Measurements from ENCODE around the gene IQCH. TPM values are rescaled to one million over a fixed set of nuclear protein-coding genes. Genes with fewer than 3 reads are reported as not detected.

Gene IQCH
- total and polyA plus RNA-seq, 9 of the 15 experiments (the other 6 are each of a cell fraction or from before 2014, with no cell fraction given): 1.8 to 3.9 (median 2.7) TPM

DNA sequence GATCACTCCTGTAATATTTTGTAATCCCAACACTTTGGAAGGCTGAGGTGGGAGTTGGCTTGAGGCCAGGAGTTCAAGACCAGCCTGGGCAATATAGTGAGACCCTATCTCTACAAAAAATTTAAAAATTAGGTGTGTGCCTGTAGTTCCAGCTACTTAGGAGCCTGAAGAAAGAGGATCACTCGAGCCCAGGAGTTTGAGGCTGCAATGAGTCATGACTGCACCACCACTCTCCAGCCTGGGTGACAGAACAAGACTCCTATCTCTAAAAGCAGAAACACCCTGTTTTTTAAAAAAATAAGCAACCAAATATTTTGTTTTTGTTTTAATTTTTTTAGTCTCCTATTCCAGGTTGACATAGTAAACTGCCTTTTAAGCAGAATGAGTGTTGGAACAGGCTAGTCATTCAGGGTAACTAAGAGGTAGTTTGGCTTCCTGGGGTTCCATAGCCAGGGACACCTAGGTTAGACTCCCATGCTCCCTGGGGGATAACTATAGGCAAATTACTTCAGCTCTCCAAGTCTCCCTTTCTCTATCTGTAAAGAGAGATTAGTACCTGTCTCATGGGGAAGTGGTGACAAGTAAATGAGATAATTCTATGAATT, 151.8 kb downstream of the IQCH start (continued):
- TF ChIP-seq PHB (CRISPR knock-in tag; IDR thresholded peaks at IDR 0.05): no peak

DNA sequence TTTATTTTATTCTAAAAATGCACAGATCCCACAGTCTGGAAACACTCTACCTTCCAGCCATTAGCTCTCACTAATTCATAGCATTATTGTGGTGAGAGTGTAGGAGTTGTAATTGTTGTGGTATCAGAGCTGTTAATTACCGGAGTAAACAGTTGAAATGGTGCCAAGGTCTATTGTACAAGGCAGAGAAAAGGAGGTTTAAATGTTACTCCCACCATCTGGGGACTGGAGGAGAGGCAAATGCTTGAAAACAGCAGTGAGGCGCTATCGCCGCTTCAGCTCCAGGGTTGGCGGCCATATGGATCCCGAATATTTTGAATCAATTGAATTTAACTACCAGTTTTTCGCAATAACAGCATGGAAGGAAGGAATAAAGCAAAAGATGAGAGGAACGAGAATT, 153.2 kb downstream of the IQCH start:
- no peaks in the 10 kb centered on the region for H4K20me1 ChIP-seq (replicated peaks; ENCODE audit: control insufficient read depth, insufficient read depth, low read length)
- TF ChIP-seq NFE2 (IDR thresholded peaks at IDR 0.05; ENCODE audit: low read depth): no peak
- TF ChIP-seq, protein P1, sequence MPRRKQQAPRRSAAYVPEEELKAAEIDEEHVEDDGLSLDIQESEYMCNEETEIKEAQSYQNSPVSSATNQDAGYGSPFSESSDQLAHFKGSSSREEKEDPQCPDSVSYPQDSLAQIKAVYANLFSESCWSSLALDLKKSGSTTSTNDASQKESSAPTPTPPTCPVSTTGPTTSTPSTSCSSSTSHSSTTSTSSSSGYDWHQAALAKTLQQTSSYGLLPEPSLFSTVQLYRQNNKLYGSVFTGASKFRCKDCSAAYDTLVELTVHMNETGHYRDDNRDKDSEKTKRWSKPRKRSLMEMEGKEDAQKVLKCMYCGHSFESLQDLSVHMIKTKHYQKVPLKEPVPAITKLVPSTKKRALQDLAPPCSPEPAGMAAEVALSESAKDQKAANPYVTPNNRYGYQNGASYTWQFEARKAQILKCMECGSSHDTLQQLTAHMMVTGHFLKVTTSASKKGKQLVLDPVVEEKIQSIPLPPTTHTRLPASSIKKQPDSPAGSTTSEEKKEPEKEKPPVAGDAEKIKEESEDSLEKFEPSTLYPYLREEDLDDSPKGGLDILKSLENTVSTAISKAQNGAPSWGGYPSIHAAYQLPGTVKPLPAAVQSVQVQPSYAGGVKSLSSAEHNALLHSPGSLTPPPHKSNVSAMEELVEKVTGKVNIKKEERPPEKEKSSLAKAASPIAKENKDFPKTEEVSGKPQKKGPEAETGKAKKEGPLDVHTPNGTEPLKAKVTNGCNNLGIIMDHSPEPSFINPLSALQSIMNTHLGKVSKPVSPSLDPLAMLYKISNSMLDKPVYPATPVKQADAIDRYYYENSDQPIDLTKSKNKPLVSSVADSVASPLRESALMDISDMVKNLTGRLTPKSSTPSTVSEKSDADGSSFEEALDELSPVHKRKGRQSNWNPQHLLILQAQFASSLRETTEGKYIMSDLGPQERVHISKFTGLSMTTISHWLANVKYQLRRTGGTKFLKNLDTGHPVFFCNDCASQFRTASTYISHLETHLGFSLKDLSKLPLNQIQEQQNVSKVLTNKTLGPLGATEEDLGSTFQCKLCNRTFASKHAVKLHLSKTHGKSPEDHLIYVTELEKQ (CRISPR knock-in tag; IDR thresholded peaks at IDR 0.05): no peak
- 0 out of 2 replicates have a peak, but pooled peaks have one; percentile 35 for TF ChIP-seq SOX6 (IDR thresholded peaks at IDR 0.05)
- TF ChIP-seq, protein P2, sequence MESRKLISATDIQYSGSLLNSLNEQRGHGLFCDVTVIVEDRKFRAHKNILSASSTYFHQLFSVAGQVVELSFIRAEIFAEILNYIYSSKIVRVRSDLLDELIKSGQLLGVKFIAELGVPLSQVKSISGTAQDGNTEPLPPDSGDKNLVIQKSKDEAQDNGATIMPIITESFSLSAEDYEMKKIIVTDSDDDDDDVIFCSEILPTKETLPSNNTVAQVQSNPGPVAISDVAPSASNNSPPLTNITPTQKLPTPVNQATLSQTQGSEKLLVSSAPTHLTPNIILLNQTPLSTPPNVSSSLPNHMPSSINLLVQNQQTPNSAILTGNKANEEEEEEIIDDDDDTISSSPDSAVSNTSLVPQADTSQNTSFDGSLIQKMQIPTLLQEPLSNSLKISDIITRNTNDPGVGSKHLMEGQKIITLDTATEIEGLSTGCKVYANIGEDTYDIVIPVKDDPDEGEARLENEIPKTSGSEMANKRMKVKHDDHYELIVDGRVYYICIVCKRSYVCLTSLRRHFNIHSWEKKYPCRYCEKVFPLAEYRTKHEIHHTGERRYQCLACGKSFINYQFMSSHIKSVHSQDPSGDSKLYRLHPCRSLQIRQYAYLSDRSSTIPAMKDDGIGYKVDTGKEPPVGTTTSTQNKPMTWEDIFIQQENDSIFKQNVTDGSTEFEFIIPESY (CRISPR knock-in tag; IDR thresholded peaks at IDR 0.05): peak; percentile 88
- H3K9ac ChIP-seq (ENCODE audit: insufficient read depth in 1 of 2, low read depth in 2 of 2, low read length in 2 of 2): no peak overlapping the region
- ChIA-PET POLR2A (interaction anchor here (1.2 kb wide), 1 partner anchor 9 kb away, joined by 3 read pairs; no protein-coding TSS in a partner anchor), CTCF (ENCODE audit: low intra/inter-chr PET ratio) (no interaction called here)
- BruUV-seq (replicated peaks): no TSS peak
- ATAC-seq: no peak
- H3K27ac ChIP-seq (ENCODE audit: extremely low read depth, low read depth, low read length): peak overlapping the region; percentile 73; the same call in 1 of the 3 replicates
- no peaks in the 10 kb centered on the region for H3K9me3 ChIP-seq (replicated peaks; ENCODE audit: control insufficient read depth, insufficient read depth, low read depth, low read length)
- DNase-seq (ENCODE audit: extremely low read depth in 1 of 4, low spot score in 3 of 4): peak in 2 of 4 experiments; percentile 14 to 18
- H3K4me3 ChIP-seq: no peak overlapping the region
- H3K36me3 ChIP-seq (ENCODE audit: control insufficient read depth, insufficient read depth, low read length): no peaks in the 10 kb centered on the region
- H3K9me1 ChIP-seq (ENCODE audit: control insufficient read depth, insufficient read depth, low read length): no peaks in the 10 kb centered on the region
- no peaks in the 10 kb centered on the region for H3K27me3 ChIP-seq (ENCODE audit: control insufficient read depth in 2 of 2, insufficient read depth in 2 of 2, low read length in 2 of 2)
- H3K4me2 ChIP-seq (ENCODE audit: insufficient read depth, low read length): no peak overlapping the region
- H3K79me2 ChIP-seq (ENCODE audit: control insufficient read depth, insufficient read depth, low read length): no peaks in the 10 kb centered on the region
- FAIRE-seq: no peak
- H3K4me1 ChIP-seq (replicated peaks in 1 of 2; ENCODE audit: control insufficient read depth in 2 of 2, insufficient read depth in 2 of 2, low read length in 2 of 2): peaks cover 4 to 41% of the 10 kb centered on the region in 2 experiments; a peak in 4 of 5 replicates
- intact Hi-C loops (cut with micrococcal nuclease): no loop called here
- peak overlapping the region; percentile 92 for H2AFZ ChIP-seq (ENCODE audit: low read depth, low read length)
- WGBS (ENCODE audit: insufficient coverage, low coverage, missing lambda C conversion rate): 80% methylated on average over 8 of the region's 8 CpGs
- in situ Hi-C loops (cut with MboI): no loop called here

Data from K562 (cell line).